ENCODE measurements around the gene RAPGEF2. TPM values are rescaled to one million over a fixed set of nuclear protein-coding genes. Genes with fewer than 3 reads are reported as not detected.

The RAPGEF2 gene
- total and polyA plus RNA-seq, 2 of the 8 experiments (the other 6 are each of a cell fraction or from before 2014, with no cell fraction given): 24.4 to 48.6 TPM

GRCh38 chr4:159117564-159117963 lies 14.7 kb downstream of the RAPGEF2 start:
- Histone ChIP-seq H4K5ac (ENCODE audit: insufficient read length, low read depth, low read length) (no peak overlapping the region), H2AK5ac (ENCODE audit: low read depth, low read length) (no peak overlapping the region), H3K79me2 (ENCODE audit: control insufficient read depth in 1 of 2, insufficient read depth in 2 of 2, low read length in 2 of 2) (peaks cover 0 to 88% of the 10 kb centered on the region in 2 experiments; a peak in 3 of 4 replicates), H3K4me2 (ENCODE audit: insufficient read depth in 1 of 2, low read depth in 2 of 2, low read length in 2 of 2) (no peak overlapping the region), H3K79me1 (ENCODE audit: low read depth, low read length) (peaks cover 3% of the 10 kb centered on the region), H2BK20ac (ENCODE audit: low read length) (no peak overlapping the region), H3K36me3 (ENCODE audit: control insufficient read depth in 2 of 4, insufficient read depth in 4 of 4, low read length in 3 of 4) (peaks cover 0 to 4% (median 1%) of the 10 kb centered on the region in 4 experiments; a peak in 2 of 8 replicates), H2BK120ac (replicated peaks; ENCODE audit: low read depth, low read length) (no peak overlapping the region), H3K56ac (replicated peaks; ENCODE audit: insufficient read length, low read depth, low read length) (no peak overlapping the region), H3K18ac (ENCODE audit: extremely low read depth, low read length) (no peak overlapping the region), H2BK12ac (ENCODE audit: low read depth, low read length) (no peak overlapping the region), H3K4me1 (replicated peaks in 1 of 4; ENCODE audit: control insufficient read depth in 3 of 4, insufficient read depth in 4 of 4, low read length in 3 of 4) (no peaks in the 10 kb centered on the region), H2BK15ac (ENCODE audit: low read length) (no peak overlapping the region), H3K27ac (ENCODE audit: low read depth, low read length) (no peak overlapping the region), H3K4me3 (ENCODE audit: extremely low read depth in 1 of 4, insufficient read depth in 2 of 4, low read depth in 3 of 4, low read length in 4 of 4) (no peak overlapping the region), H3K23me2 (ENCODE audit: low read depth, low read length) (no peaks in the 10 kb centered on the region), H4K20me1 (replicated peaks in 1 of 2; ENCODE audit: control insufficient read depth in 1 of 2, insufficient read depth in 2 of 2, low read length in 2 of 2) (peaks cover 0 to 1% of the 10 kb centered on the region in 2 experiments), H4K8ac (ENCODE audit: extremely low read depth, insufficient read depth, low read length) (no peak overlapping the region), H2BK5ac (ENCODE audit: low read depth, low read length) (no peak overlapping the region), H3K27me3 (replicated peaks in 1 of 4; ENCODE audit: control insufficient read depth in 3 of 4, extremely low read depth in 1 of 4, insufficient read depth in 3 of 4, low read length in 3 of 4) (no peaks in the 10 kb centered on the region), H3K23ac (ENCODE audit: insufficient read length) (no peak overlapping the region), H3K14ac (ENCODE audit: insufficient read length) (no peak overlapping the region), H2AFZ (ENCODE audit: low read length) (no peak overlapping the region), H3K9ac (replicated peaks in 1 of 4; ENCODE audit: extremely low read depth in 1 of 4, low read depth in 3 of 4, low read length in 3 of 4) (no peak overlapping the region), H3K9me3 (ENCODE audit: insufficient read depth in 2 of 2, low read depth in 1 of 2, low read length in 1 of 2) (no peaks in the 10 kb centered on the region; a peak in 1 of 4 replicates), H3K4ac (replicated peaks; ENCODE audit: insufficient read length, low read depth, low read length) (no peak overlapping the region), H4K91ac (replicated peaks; ENCODE audit: insufficient read length, low read length) (no peak overlapping the region)
- WGBS, 2 experiments (ENCODE audit: extremely low coverage in 1 of 2, insufficient coverage in 1 of 2, insufficient read length in 1 of 2, insufficient replicate concordance in 2 of 2, low coverage in 1 of 2, low lambda C conversion rate in 2 of 2, missing lambda C conversion rate in 1 of 2): 98% methylated on average over 2 of the region's 2 CpGs; no CpG with 5 or more reads in 1 of the 2 experiments
- POLR2A ChIA-PET (ENCODE audit: partially characterized antibody): interaction anchor here (1.0 to 1.8 kb wide), 2 partner anchors 13 to 15 kb away, joined by 3 to 4 read pairs; partner anchors contain the start of gene RAPGEF2
- CTCF ChIA-PET (ENCODE audit: partially characterized antibody): interaction anchor here (1.2 to 1.3 kb wide), 2 partner anchors 13 to 85 kb away, joined by 3 read pairs; no protein-coding TSS in a partner anchor
- FAIRE-seq (no peak), DNase-seq (ENCODE audit: low read depth in 1 of 2, low spot score in 2 of 2) (no peak)
- TF ChIP-seq SP1 (IDR thresholded peaks at IDR 0.05; ENCODE audit: low read depth, low read length): no peak
- no peak for TF ChIP-seq FOSL1 (IDR thresholded peaks at IDR 0.05; ENCODE audit: insufficient read depth, low read depth, low read length)
- no peak for TF ChIP-seq YY1 (IDR thresholded peaks at IDR 0.05; ENCODE audit: low read depth, low read length)
- TF ChIP-seq ATF3 (IDR thresholded peaks at IDR 0.05; ENCODE audit: insufficient read depth, low read depth, low read length): no peak
- no peak for TF ChIP-seq EZH2 (IDR thresholded peaks at IDR 0.05; ENCODE audit: low read depth, low read length, severe bottlenecking)
- no peak for TF ChIP-seq TCF12 (IDR thresholded peaks at IDR 0.05; ENCODE audit: low read depth, low read length)
- TF ChIP-seq RBBP5 (IDR thresholded peaks at IDR 0.05; ENCODE audit: borderline replicate concordance, low read depth, low read length): no peak
- TF ChIP-seq E2F6 (IDR thresholded peaks at IDR 0.05): no peak
- no peak for TF ChIP-seq CHD2 (IDR thresholded peaks at IDR 0.05; ENCODE audit: low read length)
- TF ChIP-seq PHF8 (conservative IDR thresholded peaks at IDR 0.05; ENCODE audit: low read depth, low read length): no peak
- TF ChIP-seq SRF (IDR thresholded peaks at IDR 0.05; ENCODE audit: low read depth, low read length): no peak
- no peak for TF ChIP-seq NRF1 (IDR thresholded peaks at IDR 0.05; ENCODE audit: low read depth, low read length)
- TF ChIP-seq, protein P1, sequence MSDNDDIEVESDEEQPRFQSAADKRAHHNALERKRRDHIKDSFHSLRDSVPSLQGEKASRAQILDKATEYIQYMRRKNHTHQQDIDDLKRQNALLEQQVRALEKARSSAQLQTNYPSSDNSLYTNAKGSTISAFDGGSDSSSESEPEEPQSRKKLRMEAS (IDR thresholded peaks at IDR 0.05): no peak

All from H1 (cell line).